ENCODE measurements around the gene CLPX.
A peak's percentile ranks its signal among the peaks of the same experiment; 100 is the strongest.
"Not testable (repeated sequence)": the region's sequence is repeated elsewhere in the genome, so short reads cannot be mapped to it uniquely, and the experiment has no call there.

CLPX gene

GRCh38 chr15:65101891-65102708 lies 83.0 kb downstream of the CLPX start:
- DNase-seq (ENCODE audit: low read depth in 2 of 2) = no peak

DNA sequence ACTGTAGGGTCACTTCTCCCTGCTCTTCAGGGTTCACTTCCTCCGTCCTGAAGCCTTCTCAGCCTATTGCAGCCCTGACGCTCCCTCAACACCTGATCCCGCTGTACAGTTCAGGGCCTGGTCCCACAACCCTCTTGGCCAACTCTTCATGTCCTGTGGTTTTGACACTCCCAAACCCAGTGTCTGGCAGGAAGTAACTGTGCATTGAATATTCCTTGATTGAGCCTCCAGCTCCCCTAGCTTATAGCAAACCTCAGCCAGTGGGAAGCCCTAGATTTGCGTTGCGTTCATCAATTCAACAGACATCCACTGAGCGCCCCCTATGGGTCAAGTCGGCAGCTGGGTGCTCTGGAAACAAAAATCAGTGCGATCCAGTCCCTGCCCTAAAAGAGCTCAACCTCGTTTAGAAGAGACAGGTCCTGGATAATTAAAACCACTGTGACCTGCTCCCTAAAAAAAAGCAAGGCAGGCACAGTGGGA lies 83.7 kb downstream of the CLPX start:
- DNase-seq (ENCODE audit: low read depth in 2 of 2) = peak in 1 of 2 donors; percentile 17

DNA sequence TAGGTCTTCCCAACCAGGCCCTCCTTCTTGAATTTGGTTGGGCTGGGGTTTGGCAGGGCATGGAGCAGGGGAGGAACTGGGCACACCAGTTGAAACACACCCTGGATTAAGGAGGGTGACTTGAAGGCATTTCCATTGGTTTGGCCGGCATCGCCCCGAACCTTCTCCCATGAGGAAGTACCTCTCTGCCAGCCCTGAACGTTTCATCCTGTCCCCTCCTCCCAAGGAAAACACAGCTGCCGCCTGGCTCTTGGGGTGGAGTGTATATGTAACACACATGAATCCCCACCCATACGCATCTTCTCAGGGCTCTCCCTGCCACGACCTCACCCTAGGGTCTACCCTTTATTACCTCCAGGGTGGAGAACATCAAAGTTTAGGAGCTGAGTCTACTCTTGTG lies 84.7 kb downstream of the CLPX start:
- no peak for DNase-seq (ENCODE audit: low read depth in 2 of 2)

DNA sequence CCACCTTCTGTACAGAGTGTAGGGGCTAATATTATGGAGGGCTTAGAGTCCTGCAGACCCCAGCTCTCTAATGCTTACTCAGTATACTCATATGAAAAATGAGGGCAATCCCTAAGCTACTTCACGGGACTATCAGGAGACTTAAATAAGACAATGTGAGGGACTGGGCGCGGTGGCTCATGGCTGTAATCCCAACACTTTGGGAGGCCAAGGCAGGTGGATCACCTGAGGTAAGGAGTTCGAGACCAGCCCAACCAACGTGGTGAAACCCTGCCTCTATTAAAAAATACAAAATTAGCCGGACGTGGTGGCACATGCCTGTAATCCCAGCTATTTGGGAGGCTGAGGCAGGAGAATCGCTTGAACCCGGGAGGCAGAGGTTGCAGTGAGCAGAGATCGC lies 85.3 kb downstream of the CLPX start:
- DNase-seq (ENCODE audit: low read depth in 2 of 2) = not testable (repeated sequence)

DNA sequence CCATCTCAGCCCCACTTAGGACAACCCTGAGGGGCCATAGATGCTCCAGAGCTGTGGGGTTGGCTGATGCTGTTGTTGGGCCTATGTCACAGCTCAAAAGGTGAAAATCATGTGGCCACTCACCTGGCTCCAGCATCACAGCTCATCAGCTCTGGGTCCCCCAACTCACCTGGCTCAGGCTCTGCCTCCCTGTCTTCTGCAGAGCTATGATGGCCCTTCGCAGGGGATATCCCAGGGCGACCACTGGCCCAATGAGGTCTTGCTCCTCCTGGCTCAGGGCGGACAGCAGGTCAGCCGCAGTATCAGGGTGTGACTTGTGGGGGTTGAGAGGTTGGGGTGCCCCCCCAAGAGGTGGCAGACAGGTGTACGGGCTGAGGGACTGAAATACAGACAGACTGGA lies 85.8 kb downstream of the CLPX start:
- no peak for DNase-seq (ENCODE audit: low read depth in 2 of 2)

All from stimulated activated CD8-positive, alpha-beta memory T cell treated with anti-CD3 and anti-CD28 coated beads, Interleukin-2, amount 100 ng/mL, for 1 hour (primary cell).